Hepatocyte (in vitro differentiated cells): ENCODE results near the gene SRXN1. TPM values are rescaled to one million over a fixed set of nuclear protein-coding genes. Genes with fewer than 3 reads are reported as not detected.
A peak's percentile ranks its signal among the peaks of the same experiment; 100 is the strongest.

ENCODE experiments used
- DNase-seq: peaks from one replicate; pipeline ENCODE4 v3.0.0-alpha.2; 2016; ENCODE audit warnings: low spot score
- H2AFZ ChIP-seq: fragments of 200-600 bp; sonication (generic); 2 replicates; pipeline ENCODE4 v1.6.0; 2016; ENCODE audit warnings: antibody characterized with exemption, mild to moderate bottlenecking
- H3K27ac ChIP-seq: fragments of 200-600 bp; sonication (generic); 2 replicates; pipeline ENCODE4 v1.5.1; 2016; ENCODE audit warnings: mild to moderate bottlenecking
- H3K27me3 ChIP-seq: fragments of 200-600 bp; sonication (generic); 2 replicates; pipeline ENCODE4 v1.6.1; 2016
- H3K36me3 ChIP-seq: fragments of 200-600 bp; sonication (generic); replicated peaks from 2 replicates; pipeline ENCODE4 v1.5.1; 2016; ENCODE audit warnings: low read depth; ENCODE audit not compliant: insufficient read depth
- H3K4me1 ChIP-seq: fragments of 200-600 bp; sonication (generic); 2 replicates; pipeline ENCODE4 v1.5.1; 2016; ENCODE audit warnings: mild to moderate bottlenecking, moderate library complexity; ENCODE audit not compliant: insufficient read depth
- H3K4me2 ChIP-seq: fragments of 200-600 bp; sonication (generic); 2 replicates; pipeline ENCODE4 v1.6.0; 2016
- H3K4me3 ChIP-seq: fragments of 200-600 bp; sonication (generic); 2 replicates; pipeline ENCODE4 v1.5.1; 2016; ENCODE audit warnings: mild to moderate bottlenecking
- H3K79me2 ChIP-seq: fragments of 200-600 bp; sonication (generic); 2 replicates; pipeline ENCODE4 v1.6.0; 2017; ENCODE audit warnings: mild to moderate bottlenecking
- H3K9me2 ChIP-seq: fragments of 200-600 bp; sonication (generic); replicated peaks from 2 replicates; pipeline ENCODE4 v1.6.0; 2017; ENCODE audit warnings: mild to moderate bottlenecking; ENCODE audit not compliant: insufficient read depth
- H3K9me3 ChIP-seq: fragments of 200-600 bp; sonication (generic); 2 replicates; pipeline ENCODE4 v1.5.1; 2016; ENCODE audit warnings: low read depth, mild to moderate bottlenecking
- H4K20me1 ChIP-seq: fragments of 200-600 bp; sonication (generic); 2 replicates; pipeline ENCODE4 v1.6.0; 2016; ENCODE audit warnings: mild to moderate bottlenecking; ENCODE audit not compliant: insufficient read depth, poor library complexity, severe bottlenecking
- CTCF ChIP-seq: fragments of 200-600 bp; sonication (generic); IDR thresholded peaks from 2 replicates; pipeline ENCODE4 v1.5.1; 2016; ENCODE audit warnings: antibody characterized with exemption, mild to moderate bottlenecking; ENCODE audit not compliant: poor library complexity
- EZH2 ChIP-seq: fragments of 200-600 bp; sonication (generic); IDR thresholded peaks from 2 replicates; pipeline ENCODE4 v1.6.1; 2016; ENCODE audit warnings: antibody characterized with exemption, mild to moderate bottlenecking, borderline replicate concordance
- EZH2phosphoT487 ChIP-seq: fragments of 200-600 bp; sonication (generic); IDR thresholded peaks from one replicate; pipeline ENCODE4 v1.6.1; 2018; ENCODE audit warnings: antibody characterized with exemption, mild to moderate bottlenecking, low read depth, moderate library complexity; ENCODE audit not compliant: unreplicated experiment, severe bottlenecking
- WGBS: methylation state at CpG from one replicate; pipeline ENCODE4 v1.1.6; 2016; ENCODE audit warnings: low lambda C conversion rate; ENCODE audit errors: missing lambda C conversion rate; 5-methylcytosine and 5-hydroxymethylcytosine counted together
- polyA plus RNA-seq: library from polyadenylated mRNA; unstranded; fragments of >200 nt; fragmentation: Nextera tagmentation; extraction: Ambion mirVana; gene quantifications from 2 replicates; pipeline ENCODE4 v1.2.1, GENCODE V29; 2016
- total RNA-seq: library from RNA; depleted of rRNA; stranded (reverse); fragments of >200 nt; gene quantifications from 2 replicates; pipeline ENCODE4 v1.2.3, GENCODE V29; 2014

The SRXN1 gene
- total and polyA plus RNA-seq, 2 experiments from 2014 or later = 39.6 to 42.2 TPM

- no peak overlapping the region for H3K4me3 ChIP-seq
- peaks cover 10% of the 10 kb centered on the region for H3K4me1 ChIP-seq
- no peaks in the 10 kb centered on the region for H3K9me3 ChIP-seq
- H3K36me3 ChIP-seq = no peaks in the 10 kb centered on the region
- H2AFZ ChIP-seq = no peak overlapping the region
- no peak for DNase-seq
- H3K79me2 ChIP-seq = peaks cover 4% of the 10 kb centered on the region
- H3K27ac ChIP-seq = no peak overlapping the region
- H3K4me2 ChIP-seq = no peak overlapping the region
- H3K9me2 ChIP-seq = no peaks in the 10 kb centered on the region
- 92% methylated on average over 3 of the region's 3 CpGs for whole genome bisulfite sequencing
- TF ChIP-seq EZH2phosphoT487 = no peak
- TF ChIP-seq EZH2 = no peak
- TF ChIP-seq CTCF = no peak
- peaks cover 28% of the 10 kb centered on the region for H3K27me3 ChIP-seq
- no peaks in the 10 kb centered on the region for H4K20me1 ChIP-seq
These were observed 1.4 kb upstream of the SRXN1 start for GRCh38 chr20:654417-654750.

- Histone ChIP-seq H4K20me1 (no peaks in the 10 kb centered on the region), H2AFZ (peak overlapping the region; percentile 49), H3K79me2 (peaks cover 4% of the 10 kb centered on the region), H3K27me3 (peaks cover 22% of the 10 kb centered on the region), H3K4me2 (peak overlapping the region; percentile 89), H3K36me3 (no peaks in the 10 kb centered on the region), H3K4me3 (peak overlapping the region; percentile 63), H3K27ac (peak overlapping the region; percentile 88), H3K9me3 (no peaks in the 10 kb centered on the region), H3K9me2 (no peaks in the 10 kb centered on the region), H3K4me1 (peaks cover 10% of the 10 kb centered on the region)
- no peak for DNase-seq
- no peak for TF ChIP-seq CTCF
- no peak for TF ChIP-seq EZH2
- no peak for TF ChIP-seq EZH2phosphoT487
- 39% methylated on average over 27 of the region's 31 CpGs for WGBS
These were observed 803 bp upstream of the SRXN1 start for GRCh38 chr20:653590-654416.

- no peaks in the 10 kb centered on the region for H3K9me3 ChIP-seq
- WGBS = 4% methylated on average over 23 of the region's 36 CpGs
- H4K20me1 ChIP-seq = no peaks in the 10 kb centered on the region
- no peaks in the 10 kb centered on the region for H3K9me2 ChIP-seq
- H3K4me1 ChIP-seq = peaks cover 10% of the 10 kb centered on the region
- peak overlapping the region; percentile 88 for H3K27ac ChIP-seq
- no peak for DNase-seq
- peaks cover 12% of the 10 kb centered on the region for H3K27me3 ChIP-seq
- TF ChIP-seq EZH2 = no peak
- no peak for TF ChIP-seq CTCF
- TF ChIP-seq EZH2phosphoT487 = no peak
- peak overlapping the region; percentile 63 for H3K4me3 ChIP-seq
- no peaks in the 10 kb centered on the region for H3K36me3 ChIP-seq
- H2AFZ ChIP-seq = peak overlapping the region; percentile 75
- peak overlapping the region; percentile 89 for H3K4me2 ChIP-seq
- peaks cover 4% of the 10 kb centered on the region for H3K79me2 ChIP-seq
These were observed 338 bp downstream of the SRXN1 start for GRCh38 chr20:652615-653109.
